NCI-H510A treated with DMSO at 0.1 percent for 48 hours (cell line): Measurements from ENCODE around the gene HOXA1.
"Not testable (repeated sequence)": the region's sequence is repeated elsewhere in the genome, so short reads cannot be mapped to it uniquely, and the experiment has no call there.

ENCODE experiments used
- DNase-seq: peaks from one replicate; lab custom pipeline; 2025; lab: John Stamatoyannopoulos, UW

Gene HOXA1

GRCh38 chr7:27046854-27047549 lies 48.8 kb downstream of the HOXA1 start:
- DNase-seq, result no peak

GRCh38 chr7:27045972-27046371 lies 49.8 kb downstream of the HOXA1 start:
- DNase-seq, result not testable (repeated sequence)

DNA sequence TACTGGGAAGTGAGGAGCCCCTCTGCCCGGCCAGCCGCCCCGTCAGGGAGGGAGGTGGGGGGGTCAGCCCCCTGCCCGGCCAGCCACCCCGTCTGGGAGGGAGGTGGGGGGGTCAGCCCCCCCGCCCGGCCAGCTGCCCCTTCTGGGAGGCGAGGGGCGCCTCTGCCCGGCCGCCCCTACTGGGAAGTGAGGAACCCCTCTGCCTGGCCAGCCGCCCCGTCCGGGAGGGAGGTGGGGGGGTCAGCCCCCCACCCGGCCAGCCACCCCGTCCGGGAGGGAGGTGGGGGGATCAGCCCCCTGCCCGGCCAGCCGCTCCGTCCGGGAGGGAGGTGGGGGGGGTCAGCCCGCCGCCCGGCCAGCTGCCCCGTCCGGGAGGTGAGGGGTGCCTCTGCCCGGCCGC lies 50.7 kb downstream of the HOXA1 start:
- DNase-seq, result not testable (repeated sequence)
